Skeletal muscle tissue (tissue), 4 donors: ENCODE results near the gene GATAD2B. TPM values are rescaled to one million over a fixed set of nuclear protein-coding genes. Genes with fewer than 3 reads are reported as not detected.
A peak's percentile ranks its signal among the peaks of the same experiment; 100 is the strongest.

Source experiments
- H3K27ac ChIP-seq: one replicate; pipeline ENCODE4 v1.7.0; 2013; ENCODE audit warnings: mild to moderate bottlenecking, low read depth, low read length, inconsistent platforms
- H3K27me3 ChIP-seq, 3 donors: one replicate each; pipeline ENCODE4 v1.7.0; 2013; ENCODE audit warnings: low read length in 3 of 3; ENCODE audit not compliant: control insufficient read depth in 3 of 3, insufficient read depth in 3 of 3
- H3K36me3 ChIP-seq, 3 donors: one replicate each; pipeline ENCODE4 v1.7.0; 2013; ENCODE audit warnings: low read length in 3 of 3; ENCODE audit not compliant: control insufficient read depth in 3 of 3, insufficient read depth in 3 of 3
- H3K4me1 ChIP-seq, 3 donors: one replicate each; pipeline ENCODE4 v1.7.0; 2013; ENCODE audit warnings: low read length in 3 of 3, mild to moderate bottlenecking in 3 of 3; ENCODE audit not compliant: control insufficient read depth in 3 of 3, insufficient read depth in 3 of 3
- H3K4me3 ChIP-seq, 3 donors: one replicate each; pipeline ENCODE4 v1.7.0; 2013; ENCODE audit warnings: low read length in 3 of 3
- H3K9ac ChIP-seq, 3 donors: one replicate each; pipeline ENCODE4 v1.7.0; 2013; ENCODE audit warnings: low read length in 3 of 3, mild to moderate bottlenecking in 3 of 3, moderate library complexity in 2 of 3, low read depth in 1 of 3
- H3K9me3 ChIP-seq, 3 donors: one replicate each; pipeline ENCODE4 v1.7.0; 2013; ENCODE audit warnings: low read length in 3 of 3; ENCODE audit not compliant: control insufficient read depth in 3 of 3
- total RNA-seq: library from RNA; depleted of rRNA; stranded (reverse); fragments of >200 nt; gene quantifications from one replicate; pipeline ENCODE4 v1.2.3, GENCODE V29; 2014
- donor health status: Osteomylitis.

GATAD2B gene
- total RNA-seq, 1 donor from 2014 or later = 6.3 TPM

GRCh38 chr1:153942766-153943549 is 20.2 kb upstream of the GATAD2B start:
- Histone ChIP-seq H3K4me1 (peaks cover 27 to 44% (median 36%) of the 10 kb centered on the region in 3 donors), H3K9ac (peak overlapping the region in 1 of 3 donors; percentile 45), H3K36me3 (peaks cover 42 to 48% (median 47%) of the 10 kb centered on the region in 3 donors), H3K27me3 (no peaks in the 10 kb centered on the region), H3K9me3 (no peaks in the 10 kb centered on the region), H3K27ac (no peak overlapping the region), H3K4me3 (peak overlapping the region in 1 of 3 donors; percentile 13)

- H3K27ac ChIP-seq = no peak overlapping the region
- H3K9me3 ChIP-seq = no peaks in the 10 kb centered on the region
- H3K36me3 ChIP-seq = peaks cover 49 to 50% (median 49%) of the 10 kb centered on the region in 3 donors
Measured at GRCh38 chr1:153941826-153942725, 19.3 kb upstream of the GATAD2B start.

GRCh38 chr1:153940756-153941155 is 18.0 kb upstream of the GATAD2B start:
- Histone ChIP-seq H3K27me3 (no peaks in the 10 kb centered on the region), H3K27ac (no peak overlapping the region), H3K9ac (no peak overlapping the region), H3K36me3 (peaks cover 62 to 63% (median 62%) of the 10 kb centered on the region in 3 donors), H3K4me3 (no peak overlapping the region), H3K4me1 (peaks cover 20 to 33% (median 28%) of the 10 kb centered on the region in 3 donors), H3K9me3 (no peaks in the 10 kb centered on the region)

More at GRCh38 chr1:153941826-153942725, 19.3 kb upstream of the GATAD2B start:
- Histone ChIP-seq H3K27me3 (no peaks in the 10 kb centered on the region), H3K4me3 (no peak overlapping the region), H3K9ac (no peak overlapping the region), H3K4me1 (peaks cover 25 to 40% (median 33%) of the 10 kb centered on the region in 3 donors)

GRCh38 chr1:153939476-153939875 is 16.7 kb upstream of the GATAD2B start:
- Histone ChIP-seq H3K4me1 (peaks cover 7 to 20% (median 17%) of the 10 kb centered on the region in 3 donors), H3K27me3 (no peaks in the 10 kb centered on the region), H3K27ac (no peak overlapping the region), H3K4me3 (no peak overlapping the region), H3K36me3 (peaks cover 72 to 74% (median 74%) of the 10 kb centered on the region in 3 donors), H3K9me3 (no peaks in the 10 kb centered on the region), H3K9ac (no peak overlapping the region)

GRCh38 chr1:153938996-153939395 is 16.2 kb upstream of the GATAD2B start:
- Histone ChIP-seq H3K4me1 (peaks cover 4 to 15% (median 12%) of the 10 kb centered on the region in 3 donors), H3K9ac (no peak overlapping the region), H3K27ac (no peak overlapping the region), H3K27me3 (no peaks in the 10 kb centered on the region), H3K9me3 (no peaks in the 10 kb centered on the region), H3K4me3 (no peak overlapping the region), H3K36me3 (peaks cover 74 to 76% (median 75%) of the 10 kb centered on the region in 3 donors)

GRCh38 chr1:153937331-153937730 is 14.6 kb upstream of the GATAD2B start:
- H3K4me3 ChIP-seq = no peak overlapping the region
- peaks cover 74 to 82% (median 78%) of the 10 kb centered on the region in 3 donors for H3K36me3 ChIP-seq
- no peaks in the 10 kb centered on the region for H3K27me3 ChIP-seq
- H3K9me3 ChIP-seq = no peaks in the 10 kb centered on the region
- H3K4me1 ChIP-seq = peaks cover 0 to under 1% (median 0%) of the 10 kb centered on the region in 3 donors
- no peak overlapping the region for H3K27ac ChIP-seq
- no peak overlapping the region for H3K9ac ChIP-seq

- Histone ChIP-seq H3K9me3 (no peaks in the 10 kb centered on the region), H3K27me3 (no peaks in the 10 kb centered on the region), H3K27ac (no peak overlapping the region), H3K9ac (no peak overlapping the region), H3K4me3 (no peak overlapping the region), H3K36me3 (peaks cover 72 to 79% (median 78%) of the 10 kb centered on the region in 3 donors), H3K4me1 (no peaks in the 10 kb centered on the region)
Measured at GRCh38 chr1:153936011-153936802, 13.4 kb upstream of the GATAD2B start.

GRCh38 chr1:153934746-153935145 is 12.0 kb upstream of the GATAD2B start:
- Histone ChIP-seq H3K9me3 (no peaks in the 10 kb centered on the region), H3K36me3 (peaks cover 68 to 78% (median 74%) of the 10 kb centered on the region in 3 donors), H3K4me1 (no peaks in the 10 kb centered on the region), H3K9ac (no peak overlapping the region), H3K27me3 (no peaks in the 10 kb centered on the region), H3K4me3 (no peak overlapping the region), H3K27ac (no peak overlapping the region)

- Histone ChIP-seq H3K36me3 (peaks cover 70 to 80% (median 72%) of the 10 kb centered on the region in 3 donors), H3K4me3 (no peak overlapping the region), H3K4me1 (peaks cover 0 to under 1% (median 0%) of the 10 kb centered on the region in 3 donors), H3K27me3 (no peaks in the 10 kb centered on the region), H3K9ac (no peak overlapping the region), H3K9me3 (no peaks in the 10 kb centered on the region), H3K27ac (no peak overlapping the region)
Measured at GRCh38 chr1:153933955-153934354, 11.2 kb upstream of the GATAD2B start.
